Liver (tissue), 9 donors: ENCODE data around the gene TPSB2. TPM values are rescaled to one million over a fixed set of nuclear protein-coding genes. Genes with fewer than 3 reads are reported as not detected.

Source experiments
- DNase-seq: peaks from one replicate; pipeline ENCODE4 v3.0.0-alpha.2; 2017; ENCODE audit warnings: low spot score
- H3K27ac ChIP-seq, 2 donors: one replicate each; pipeline ENCODE4 v1.7.0; 2013; ENCODE audit warnings: inconsistent platforms in 2 of 2, low read length in 2 of 2, control low read depth in 1 of 2, low read depth in 1 of 2, mild to moderate bottlenecking in 1 of 2
- H3K27me3 ChIP-seq, 4 donors: one replicate each; pipeline versions ENCODE4 v1.6.1 to v1.7.0; 2013; ENCODE audit warnings: low read length in 3 of 4, inconsistent platforms in 1 of 4, mild to moderate bottlenecking in 1 of 4, moderate library complexity in 1 of 4; ENCODE audit not compliant: control insufficient read depth in 4 of 4, insufficient read depth in 4 of 4
- H3K36me3 ChIP-seq, 4 donors: one replicate each; pipeline versions ENCODE4 v1.6.1 to v1.7.0; 2013; ENCODE audit warnings: low read length in 3 of 4, mild to moderate bottlenecking in 3 of 4, low read depth in 1 of 4, moderate library complexity in 1 of 4; ENCODE audit not compliant: control insufficient read depth in 4 of 4, insufficient read depth in 3 of 4
- H3K4me1 ChIP-seq, 4 donors: one replicate each; pipeline versions ENCODE4 v1.6.1 to v1.7.0; 2013; ENCODE audit warnings: low read length in 3 of 4, mild to moderate bottlenecking in 3 of 4, moderate library complexity in 1 of 4; ENCODE audit not compliant: control insufficient read depth in 4 of 4, insufficient read depth in 4 of 4
- H3K4me3 ChIP-seq, 3 donors: one replicate each; pipeline versions ENCODE4 v1.6.1 to v1.7.0; 2013; ENCODE audit warnings: low read length in 3 of 3, control low read depth in 1 of 3, low read depth in 1 of 3, mild to moderate bottlenecking in 1 of 3
- H3K9ac ChIP-seq, 2 donors: one replicate each; pipeline ENCODE4 v1.7.0; 2013; ENCODE audit warnings: low read length in 2 of 2, mild to moderate bottlenecking in 2 of 2, moderate library complexity in 2 of 2, control low read depth in 1 of 2, low read depth in 1 of 2
- H3K9me3 ChIP-seq, 4 donors: one replicate each; pipeline versions ENCODE4 v1.6.1 to v1.7.0; 2013; ENCODE audit warnings: low read length in 3 of 4; ENCODE audit not compliant: control insufficient read depth in 4 of 4
- ATF3 ChIP-seq: IDR thresholded peaks from 2 replicates; pipeline ENCODE4 v1.6.1; 2016; ENCODE audit warnings: antibody characterized with exemption
- CTCF ChIP-seq: fragments of 150-350 bp; IDR thresholded peaks from 2 replicates; pipeline ENCODE4 v1.5.1; 2017; ENCODE audit warnings: improper control_type of control experiment, low read depth, low read length; ENCODE audit not compliant: missing input control
- EGR1 ChIP-seq, 2 donors: IDR thresholded peaks; 2 replicates each; pipeline ENCODE4 v1.6.1; 2016 to 2018; ENCODE audit warnings: antibody characterized with exemption in 2 of 2, low read depth in 2 of 2
- FOXA1 ChIP-seq: IDR thresholded peaks from 2 replicates; pipeline ENCODE4 v1.6.1; 2016; ENCODE audit warnings: antibody characterized with exemption
- FOXA2 ChIP-seq: IDR thresholded peaks from 2 replicates; pipeline ENCODE4 v1.6.1; 2016; ENCODE audit warnings: antibody characterized with exemption
- GABPA ChIP-seq, 2 donors: IDR thresholded peaks in 1 of 2; conservative IDR thresholded peaks in 1 of 2; 2 replicates each; pipeline ENCODE4 v1.6.1; 2016; ENCODE audit warnings: antibody characterized with exemption in 2 of 2, mild to moderate bottlenecking in 1 of 2, moderate library complexity in 1 of 2
- HNF4A ChIP-seq, 2 donors: conservative IDR thresholded peaks; 2 replicates each; pipeline ENCODE4 v1.6.1; 2016; ENCODE audit warnings: antibody characterized with exemption in 2 of 2, mild to moderate bottlenecking in 2 of 2
- HNF4G ChIP-seq: IDR thresholded peaks from 2 replicates; pipeline ENCODE4 v1.6.1; 2016; ENCODE audit warnings: antibody characterized with exemption
- JUND ChIP-seq, 2 donors: IDR thresholded peaks; 2 replicates each; pipeline ENCODE4 v1.6.1; 2016; ENCODE audit warnings: antibody characterized with exemption in 2 of 2
- NR2F2 ChIP-seq: IDR thresholded peaks from 2 replicates; pipeline ENCODE4 v1.6.1; 2016; ENCODE audit warnings: antibody characterized with exemption
- RAD21 ChIP-seq, 2 donors: IDR thresholded peaks; 2 replicates each; pipeline ENCODE4 v1.6.1; 2016; ENCODE audit warnings: antibody characterized with exemption in 2 of 2, mild to moderate bottlenecking in 2 of 2
- REST ChIP-seq: IDR thresholded peaks from 2 replicates; pipeline ENCODE4 v1.6.1; 2016; ENCODE audit warnings: antibody characterized with exemption, mild to moderate bottlenecking
- RXRA ChIP-seq, 2 donors: IDR thresholded peaks; 2 replicates each; pipeline ENCODE4 v1.6.1; 2017 to 2018; ENCODE audit warnings: antibody characterized with exemption in 2 of 2, mild to moderate bottlenecking in 1 of 2
- SP1 ChIP-seq: IDR thresholded peaks from 2 replicates; pipeline ENCODE4 v1.6.1; 2018; ENCODE audit warnings: antibody characterized with exemption, mild to moderate bottlenecking
- TAF1 ChIP-seq: conservative IDR thresholded peaks from 2 replicates; pipeline ENCODE4 v1.6.1; 2016; ENCODE audit warnings: antibody characterized with exemption, mild to moderate bottlenecking
- YY1 ChIP-seq: IDR thresholded peaks from 2 replicates; pipeline ENCODE4 v1.6.1; 2016; ENCODE audit warnings: antibody characterized with exemption, mild to moderate bottlenecking
- ZBTB33 ChIP-seq: IDR thresholded peaks from 2 replicates; pipeline ENCODE4 v1.6.1; 2016; ENCODE audit warnings: antibody characterized with exemption
- WGBS: extraction: QIAGEN DNeasy Blood & Tissue Kit; methylation state at CpG from one replicate; pipeline ENCODE4 v1.1.7; 2013; 5-methylcytosine and 5-hydroxymethylcytosine counted together
- polyA plus RNA-seq, 2 donors: library from polyadenylated mRNA; stranded (reverse) in 1 of 2; unstranded in 1 of 2; fragments of 200-250 nt in 1 of 2; fragments of >200 nt in 1 of 2; fragmentation: Nextera tagmentation in 1 of 2; extraction: Ambion mirVana in 1 of 2; gene quantifications; one replicate each; pipeline versions ENCODE4 v1.2.1 to v1.2.3, GENCODE V29; 2013 to 2015
- total RNA-seq, 2 donors: library from RNA; depleted of rRNA; stranded (reverse); fragments of >200 nt; gene quantifications; one replicate each; pipeline ENCODE4 v1.2.3, GENCODE V29; 2014
- donor health status: healthy.
- donor health status: healthy.
- donor health status: healthy.
- donor health status: healthy.
- donor health status: healthy.

TPSB2 gene
- total and polyA plus RNA-seq, 4 donors = 0.09 to 12.7 (median 0.45) TPM

- Histone ChIP-seq H3K4me1 (no peaks in the 10 kb centered on the region), H3K9me3 (no peaks in the 10 kb centered on the region), H3K36me3 (no peaks in the 10 kb centered on the region), H3K4me3 (no peak overlapping the region), H3K27ac (no peak overlapping the region), H3K9ac (no peak overlapping the region), H3K27me3 (peaks cover 0 to 9% (median 1%) of the 10 kb centered on the region in 4 donors)
- 82% methylated on average over 15 of the region's 15 CpGs for WGBS
- no peak for DNase-seq
- TF ChIP-seq SP1 = no peak
- no peak for TF ChIP-seq RAD21 (IDR thresholded peaks at IDR 0.05)
- no peak for TF ChIP-seq YY1
- TF ChIP-seq TAF1 = no peak
- TF ChIP-seq ZBTB33 = no peak
- TF ChIP-seq GABPA (IDR thresholded peaks at IDR 0.05 in 1 of 2, conservative IDR thresholded peaks at IDR 0.05 in 1 of 2) = no peak
- TF ChIP-seq CTCF = no peak
- no peak for TF ChIP-seq REST
- no peak for TF ChIP-seq ATF3
- TF ChIP-seq NR2F2 = no peak
- no peak for TF ChIP-seq JUND (IDR thresholded peaks at IDR 0.05)
- TF ChIP-seq RXRA (IDR thresholded peaks at IDR 0.05) = no peak
- no peak for TF ChIP-seq FOXA2
- no peak for TF ChIP-seq FOXA1
- no peak for TF ChIP-seq EGR1 (IDR thresholded peaks at IDR 0.05; ENCODE audit: low read depth in 2 of 2)
- TF ChIP-seq HNF4G = no peak
Observed at GRCh38 chr16:1263591-1264344, 33.8 kb upstream of the TPSB2 start.

GRCh38 chr16:1262846-1263221 lies 32.9 kb upstream of the TPSB2 start:
- Histone ChIP-seq H3K9ac (no peak overlapping the region), H3K4me3 (no peak overlapping the region), H3K4me1 (no peaks in the 10 kb centered on the region), H3K36me3 (no peaks in the 10 kb centered on the region), H3K27me3 (peaks cover 0 to 9% (median 1%) of the 10 kb centered on the region in 4 donors), H3K9me3 (no peaks in the 10 kb centered on the region), H3K27ac (no peak overlapping the region)
- DNase-seq = no peak
- 77% methylated on average over 9 of the region's 9 CpGs for WGBS
- TF ChIP-seq TAF1 (no peak), REST (no peak), YY1 (no peak), JUND (IDR thresholded peaks at IDR 0.05) (no peak), HNF4A (conservative IDR thresholded peaks at IDR 0.05) (no peak), GABPA (IDR thresholded peaks at IDR 0.05 in 1 of 2, conservative IDR thresholded peaks at IDR 0.05 in 1 of 2) (no peak), ZBTB33 (no peak), HNF4G (no peak), RXRA (IDR thresholded peaks at IDR 0.05) (no peak), RAD21 (IDR thresholded peaks at IDR 0.05) (no peak), NR2F2 (no peak), FOXA2 (no peak), EGR1 (IDR thresholded peaks at IDR 0.05; ENCODE audit: low read depth in 2 of 2) (no peak)
